Measurements from ENCODE around the gene SGTA. TPM values are rescaled to one million over a fixed set of nuclear protein-coding genes. Genes with fewer than 3 reads are reported as not detected.

Gene SGTA
- total and polyA plus RNA-seq, 5 donors from 2014 or later, result 28.2 to 35.7 (median 32.1) TPM

GRCh38 chr19:2807379-2808128 is 24.5 kb upstream of the SGTA start:
- Mint-ChIP-seq H3K4me1 (no peaks in the 10 kb centered on the region), H3K36me3 (peaks cover 11% of the 10 kb centered on the region), H3K27me3 (no peaks in the 10 kb centered on the region), H3K27ac (no peak overlapping the region), H3K4me3 (no peak overlapping the region), H3K9me3 (no peaks in the 10 kb centered on the region)
- no peak overlapping the region for H3K4me3 ChIP-seq (ENCODE audit: low read depth, low read length)
- DNase-seq, result no peak
- H3K9me3 ChIP-seq (ENCODE audit: control insufficient read depth in 2 of 2, low read length in 2 of 2), result no peaks in the 10 kb centered on the region
- ATAC-seq (ENCODE audit: low read depth in 2 of 2), result no peak
- H3K4me1 ChIP-seq (ENCODE audit: control insufficient read depth, insufficient read depth, low read length, poor library complexity, severe bottlenecking), result no peaks in the 10 kb centered on the region
- H3K27me3 ChIP-seq (ENCODE audit: control insufficient read depth, insufficient read depth, low read length), result no peaks in the 10 kb centered on the region
- H3K36me3 ChIP-seq (ENCODE audit: control insufficient read depth, insufficient read depth, low read length), result peaks cover 16% of the 10 kb centered on the region
- no peak overlapping the region for H3K27ac ChIP-seq (ENCODE audit: insufficient read depth, low read length, poor library complexity, severe bottlenecking)

- Histone ChIP-seq H3K9me3 (ENCODE audit: control insufficient read depth in 2 of 2, low read length in 2 of 2) (no peaks in the 10 kb centered on the region), H3K27me3 (ENCODE audit: control insufficient read depth, insufficient read depth, low read length) (no peaks in the 10 kb centered on the region), H3K4me3 (ENCODE audit: low read depth, low read length) (no peak overlapping the region), H3K27ac (ENCODE audit: insufficient read depth, low read length, poor library complexity, severe bottlenecking) (no peak overlapping the region), H3K4me1 (ENCODE audit: control insufficient read depth, insufficient read depth, low read length, poor library complexity, severe bottlenecking) (no peaks in the 10 kb centered on the region), H3K36me3 (ENCODE audit: control insufficient read depth, insufficient read depth, low read length) (peaks cover 16% of the 10 kb centered on the region)
- no peaks in the 10 kb centered on the region for H3K27me3 Mint-ChIP-seq
- ATAC-seq (ENCODE audit: low read depth in 2 of 2), result no peak
- no peak for DNase-seq
- no peak overlapping the region for H3K4me3 Mint-ChIP-seq
- no peaks in the 10 kb centered on the region for H3K9me3 Mint-ChIP-seq
- no peaks in the 10 kb centered on the region for H3K4me1 Mint-ChIP-seq
- peaks cover 13% of the 10 kb centered on the region for H3K36me3 Mint-ChIP-seq
- H3K27ac Mint-ChIP-seq, result no peak overlapping the region
Measured at GRCh38 chr19:2806736-2807378, 23.8 kb upstream of the SGTA start.

GRCh38 chr19:2805991-2806649 is 23.0 kb upstream of the SGTA start:
- Histone ChIP-seq H3K9me3 (ENCODE audit: control insufficient read depth in 2 of 2, low read length in 2 of 2) (no peaks in the 10 kb centered on the region), H3K4me1 (ENCODE audit: control insufficient read depth, insufficient read depth, low read length, poor library complexity, severe bottlenecking) (no peaks in the 10 kb centered on the region), H3K27me3 (ENCODE audit: control insufficient read depth, insufficient read depth, low read length) (no peaks in the 10 kb centered on the region), H3K4me3 (ENCODE audit: low read depth, low read length) (no peak overlapping the region), H3K36me3 (ENCODE audit: control insufficient read depth, insufficient read depth, low read length) (peaks cover 15% of the 10 kb centered on the region), H3K27ac (ENCODE audit: insufficient read depth, low read length, poor library complexity, severe bottlenecking) (no peak overlapping the region)
- DNase-seq (no peak), ATAC-seq (ENCODE audit: low read depth in 2 of 2) (no peak)
- Mint-ChIP-seq H3K27me3 (no peaks in the 10 kb centered on the region), H3K36me3 (peaks cover 14% of the 10 kb centered on the region), H3K9me3 (no peaks in the 10 kb centered on the region), H3K27ac (no peak overlapping the region), H3K4me3 (no peak overlapping the region), H3K4me1 (no peaks in the 10 kb centered on the region)

- Mint-ChIP-seq H3K36me3 (peaks cover 18% of the 10 kb centered on the region), H3K4me1 (no peaks in the 10 kb centered on the region), H3K27ac (no peak overlapping the region), H3K4me3 (no peak overlapping the region), H3K27me3 (no peaks in the 10 kb centered on the region), H3K9me3 (no peaks in the 10 kb centered on the region)
- Histone ChIP-seq H3K4me3 (ENCODE audit: low read depth, low read length) (no peak overlapping the region), H3K9me3 (ENCODE audit: control insufficient read depth in 2 of 2, low read length in 2 of 2) (no peaks in the 10 kb centered on the region), H3K36me3 (ENCODE audit: control insufficient read depth, insufficient read depth, low read length) (peaks cover 18% of the 10 kb centered on the region), H3K27me3 (ENCODE audit: control insufficient read depth, insufficient read depth, low read length) (no peaks in the 10 kb centered on the region), H3K4me1 (ENCODE audit: control insufficient read depth, insufficient read depth, low read length, poor library complexity, severe bottlenecking) (no peaks in the 10 kb centered on the region), H3K27ac (ENCODE audit: insufficient read depth, low read length, poor library complexity, severe bottlenecking) (no peak overlapping the region)
- ATAC-seq (ENCODE audit: low read depth in 2 of 2), result no peak
- DNase-seq, result no peak
Measured at GRCh38 chr19:2805261-2805900, 22.3 kb upstream of the SGTA start.

GRCh38 chr19:2804156-2805004 is 21.3 kb upstream of the SGTA start:
- Mint-ChIP-seq H3K36me3 (peaks cover 18% of the 10 kb centered on the region), H3K9me3 (no peaks in the 10 kb centered on the region), H3K27ac (no peak overlapping the region), H3K4me3 (no peak overlapping the region), H3K27me3 (no peaks in the 10 kb centered on the region), H3K4me1 (no peaks in the 10 kb centered on the region)
- peaks cover 15% of the 10 kb centered on the region for H3K36me3 ChIP-seq (ENCODE audit: control insufficient read depth, insufficient read depth, low read length)
- H3K9me3 ChIP-seq (ENCODE audit: control insufficient read depth in 2 of 2, low read length in 2 of 2), result no peaks in the 10 kb centered on the region
- DNase-seq (no peak), ATAC-seq (ENCODE audit: low read depth in 2 of 2) (no peak)
- no peak overlapping the region for H3K27ac ChIP-seq (ENCODE audit: insufficient read depth, low read length, poor library complexity, severe bottlenecking)
- H3K4me1 ChIP-seq (ENCODE audit: control insufficient read depth, insufficient read depth, low read length, poor library complexity, severe bottlenecking), result no peaks in the 10 kb centered on the region
- H3K4me3 ChIP-seq (ENCODE audit: low read depth, low read length), result no peak overlapping the region
- H3K27me3 ChIP-seq (ENCODE audit: control insufficient read depth, insufficient read depth, low read length), result no peaks in the 10 kb centered on the region

GRCh38 chr19:2803486-2804155 is 20.5 kb upstream of the SGTA start:
- no peak for DNase-seq
- H3K27ac ChIP-seq (ENCODE audit: insufficient read depth, low read length, poor library complexity, severe bottlenecking), result no peak overlapping the region
- peaks cover 13% of the 10 kb centered on the region for H3K36me3 Mint-ChIP-seq

GRCh38 chr19:2802826-2803225 is 19.8 kb upstream of the SGTA start:
- DNase-seq (no peak), ATAC-seq (ENCODE audit: low read depth in 2 of 2) (no peak)
- Histone ChIP-seq H3K27ac (ENCODE audit: insufficient read depth, low read length, poor library complexity, severe bottlenecking) (no peak overlapping the region), H3K36me3 (ENCODE audit: control insufficient read depth, insufficient read depth, low read length) (peaks cover 10% of the 10 kb centered on the region), H3K4me1 (ENCODE audit: control insufficient read depth, insufficient read depth, low read length, poor library complexity, severe bottlenecking) (no peaks in the 10 kb centered on the region), H3K27me3 (ENCODE audit: control insufficient read depth, insufficient read depth, low read length) (no peaks in the 10 kb centered on the region), H3K9me3 (ENCODE audit: control insufficient read depth in 2 of 2, low read length in 2 of 2) (no peaks in the 10 kb centered on the region), H3K4me3 (ENCODE audit: low read depth, low read length) (no peak overlapping the region)
- Mint-ChIP-seq H3K27ac (no peak overlapping the region), H3K27me3 (no peaks in the 10 kb centered on the region), H3K4me3 (no peak overlapping the region), H3K36me3 (peaks cover 10% of the 10 kb centered on the region), H3K4me1 (no peaks in the 10 kb centered on the region), H3K9me3 (no peaks in the 10 kb centered on the region)

More at GRCh38 chr19:2803486-2804155, 20.5 kb upstream of the SGTA start:
- H3K4me3 ChIP-seq (ENCODE audit: low read depth, low read length), result no peak overlapping the region
- Mint-ChIP-seq H3K4me3 (no peak overlapping the region), H3K27ac (no peak overlapping the region), H3K9me3 (no peaks in the 10 kb centered on the region), H3K27me3 (no peaks in the 10 kb centered on the region), H3K4me1 (no peaks in the 10 kb centered on the region)
- peaks cover 9% of the 10 kb centered on the region for H3K36me3 ChIP-seq (ENCODE audit: control insufficient read depth, insufficient read depth, low read length)
- no peaks in the 10 kb centered on the region for H3K27me3 ChIP-seq (ENCODE audit: control insufficient read depth, insufficient read depth, low read length)
- no peak for ATAC-seq (ENCODE audit: low read depth in 2 of 2)
- H3K9me3 ChIP-seq (ENCODE audit: control insufficient read depth in 2 of 2, low read length in 2 of 2), result no peaks in the 10 kb centered on the region
- no peaks in the 10 kb centered on the region for H3K4me1 ChIP-seq (ENCODE audit: control insufficient read depth, insufficient read depth, low read length, poor library complexity, severe bottlenecking)
